ENCODE data around the gene FNBP1.
"Not testable (repeated sequence)": the region's sequence is repeated elsewhere in the genome, so short reads cannot be mapped to it uniquely, and the experiment has no call there.

Gene FNBP1

GRCh38 chr9:130043654-130044623, 950 bp upstream of the FNBP1 start:
- DNase-seq = peak; percentile 29

DNA sequence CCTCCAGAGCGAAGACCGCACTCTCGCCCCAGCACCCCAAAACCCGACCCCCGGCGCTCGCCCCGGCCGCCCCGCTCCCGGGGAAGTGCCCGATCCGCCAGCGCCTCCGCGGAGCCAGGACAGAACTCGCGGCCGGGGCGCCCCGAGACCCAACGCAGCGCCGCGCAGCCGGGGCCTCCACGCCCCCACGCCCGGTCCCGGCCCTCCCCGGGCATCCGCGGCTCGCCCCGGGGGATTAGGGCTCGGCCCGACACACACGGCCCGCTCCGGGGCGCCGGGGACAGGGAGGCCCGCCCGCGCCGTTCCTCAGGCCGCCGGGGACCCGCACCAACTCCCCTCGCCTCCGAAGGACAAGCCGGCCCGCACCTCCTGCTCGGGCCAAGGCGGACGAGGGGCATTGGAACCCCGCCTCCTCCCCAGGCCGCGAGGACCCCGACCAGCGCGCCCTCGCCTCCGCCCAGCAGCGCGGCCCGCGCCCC, 544 bp downstream of the FNBP1 start:
- DNase-seq = peak; percentile 20

DNA sequence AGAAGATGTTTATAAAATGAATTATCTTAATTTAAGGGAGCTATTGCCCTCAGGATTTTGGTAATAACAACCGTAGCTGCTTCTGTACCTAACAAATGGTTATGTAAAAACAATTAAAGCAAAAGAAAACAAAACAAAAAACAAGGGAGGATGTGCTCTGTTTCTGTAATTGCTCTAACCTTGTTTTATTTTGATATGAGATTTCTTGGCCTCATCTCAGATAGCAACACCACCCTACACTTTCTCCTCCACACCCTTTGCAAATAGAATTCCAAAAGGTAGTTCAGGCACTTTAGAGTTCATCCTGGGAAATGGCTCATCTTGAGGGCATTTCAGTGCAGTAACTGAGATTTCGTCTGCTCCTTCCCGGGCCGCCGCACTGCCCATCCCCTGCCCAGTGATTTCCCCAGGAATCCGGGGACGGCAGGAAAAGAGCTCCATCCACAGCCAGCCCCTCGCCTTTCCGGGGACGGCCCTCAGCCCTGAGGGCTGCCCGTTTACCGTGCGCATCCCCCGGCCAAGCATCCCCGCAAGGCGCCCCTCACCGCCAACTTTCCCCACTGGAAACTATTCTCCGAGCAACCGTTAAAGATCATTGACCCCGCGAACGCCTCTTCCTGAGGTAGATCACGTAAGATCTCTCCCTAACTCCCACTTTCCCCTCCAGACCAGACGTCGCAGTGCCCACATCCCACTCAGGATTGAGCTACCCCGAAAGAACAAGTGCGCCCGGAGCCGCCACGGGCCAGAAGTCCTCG, 1.2 kb downstream of the FNBP1 start:
- no peak for DNase-seq

DNA sequence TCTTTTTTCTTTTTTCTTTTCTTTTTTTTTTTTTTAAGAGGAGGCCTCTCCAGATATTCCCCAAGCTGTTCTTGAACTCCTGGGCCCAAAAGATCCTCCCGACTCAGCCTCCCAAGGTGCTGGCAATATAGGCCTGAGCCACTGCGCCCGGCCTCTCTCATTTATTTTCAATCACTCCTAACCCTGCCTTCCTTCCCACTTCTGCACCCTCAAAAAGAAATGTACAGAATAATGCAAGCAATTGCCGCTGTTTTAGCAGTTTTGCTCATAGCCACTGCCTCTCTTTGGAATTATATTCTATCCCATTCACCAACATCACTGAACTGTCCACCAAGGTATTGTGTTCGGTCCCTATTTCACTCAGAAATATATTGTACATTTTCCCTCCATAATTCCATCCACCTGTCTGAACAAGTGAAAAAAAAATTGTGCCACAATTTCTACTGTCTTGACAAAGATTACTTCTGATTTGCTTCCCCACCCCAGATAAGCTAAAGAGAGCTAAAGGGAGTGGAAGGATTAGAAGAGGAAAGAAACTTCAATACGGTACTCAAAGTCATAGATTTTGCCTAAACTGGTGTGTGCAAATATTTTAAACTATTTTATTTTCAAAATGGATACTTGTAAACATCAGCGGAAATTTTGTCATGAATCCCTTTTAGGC, 1.9 kb downstream of the FNBP1 start:
- no peak for DNase-seq

- no peak for DNase-seq
Observed at GRCh38 chr9:130039528-130040147, 3.4 kb downstream of the FNBP1 start.

- no peak for DNase-seq
Observed at GRCh38 chr9:130036099-130036498, 6.9 kb downstream of the FNBP1 start.

- DNase-seq = no peak
Observed at GRCh38 chr9:130034570-130034969, 8.4 kb downstream of the FNBP1 start.

DNA sequence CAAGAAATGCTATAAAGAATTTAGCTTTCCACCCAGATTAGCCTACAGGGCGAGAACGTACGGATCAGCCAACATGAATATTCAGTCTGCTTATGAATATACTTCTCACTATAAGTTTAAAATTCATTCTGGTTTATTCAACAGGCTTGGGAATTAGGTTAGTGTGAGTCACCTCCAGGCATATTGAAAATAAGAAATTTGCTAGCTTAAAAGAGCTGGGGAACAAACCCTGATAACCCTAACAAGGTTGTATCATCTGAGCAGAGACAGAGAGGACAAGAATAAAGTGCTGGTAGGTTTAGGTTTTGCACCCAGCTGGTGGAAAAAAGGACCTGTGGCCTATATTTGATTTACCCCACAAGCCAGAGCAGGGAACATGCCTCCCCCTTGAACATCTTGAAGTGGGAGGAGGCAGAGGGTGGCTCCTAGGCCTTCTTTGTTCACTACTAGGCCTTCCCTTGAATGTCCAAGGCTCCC, 12.3 kb downstream of the FNBP1 start:
- DNase-seq = no peak

DNA sequence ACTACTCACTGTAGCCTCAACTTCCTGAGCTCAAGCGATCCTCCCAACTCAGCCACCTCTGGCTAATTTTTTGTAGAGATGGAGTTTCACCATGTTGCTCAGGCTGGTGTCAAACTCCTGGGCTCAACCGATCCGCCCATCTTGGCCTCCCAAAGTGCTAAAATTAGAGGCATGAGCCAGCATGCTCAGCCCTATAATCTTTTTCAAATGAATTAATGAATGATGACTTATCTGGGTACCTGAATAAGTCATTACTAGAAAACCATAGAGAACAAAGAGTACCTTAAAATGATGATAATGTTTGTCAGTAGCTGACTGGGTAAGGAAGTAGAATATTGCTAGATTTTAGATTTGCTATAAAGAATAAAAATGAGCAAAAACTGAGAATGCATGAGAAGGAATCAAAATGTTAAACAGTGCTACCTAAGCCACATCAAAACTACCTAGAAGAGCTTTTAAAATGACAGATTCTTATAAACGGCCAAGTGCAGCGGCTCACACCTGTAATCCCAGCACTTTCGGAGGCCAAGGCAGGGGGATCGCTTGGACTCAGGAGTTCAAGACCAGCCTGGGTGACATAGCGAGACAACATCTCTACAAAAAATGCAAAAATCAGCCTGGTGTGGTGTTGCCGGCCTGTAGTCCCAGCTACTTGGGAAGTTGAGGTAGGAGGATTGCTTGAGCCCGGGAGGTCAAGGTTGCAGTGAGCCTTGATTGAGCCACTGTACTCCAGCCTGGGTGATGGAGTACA, 13.6 kb downstream of the FNBP1 start:
- DNase-seq = no peak

- DNase-seq = no peak
Observed at GRCh38 chr9:130028493-130029222, 14.3 kb downstream of the FNBP1 start.

GRCh38 chr9:130027533-130028365, 15.2 kb downstream of the FNBP1 start:
- DNase-seq = no peak

GRCh38 chr9:130026583-130027340, 16.2 kb downstream of the FNBP1 start:
- DNase-seq = no peak

DNA sequence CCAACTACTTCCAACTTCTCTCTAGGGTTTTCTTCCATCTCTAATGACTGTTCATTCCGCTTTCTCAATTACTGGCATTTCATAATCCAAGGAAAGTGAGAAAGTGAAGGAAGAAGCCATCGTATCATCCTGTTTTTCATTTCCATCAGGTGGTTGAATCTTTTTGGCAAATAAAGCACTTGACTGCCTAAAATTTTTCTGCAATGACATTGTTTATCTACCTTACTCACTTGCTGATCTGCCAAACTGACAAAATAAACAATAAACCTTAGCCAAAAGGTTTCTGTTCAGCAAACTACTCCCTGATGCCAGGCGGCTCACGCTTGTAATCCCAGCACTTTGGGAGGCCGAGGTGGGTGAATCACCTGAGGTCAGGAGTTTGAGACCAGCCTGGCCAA, 18.4 kb downstream of the FNBP1 start:
- DNase-seq = no peak

GRCh38 chr9:130023994-130024596, 18.9 kb downstream of the FNBP1 start:
- no peak for DNase-seq

DNA sequence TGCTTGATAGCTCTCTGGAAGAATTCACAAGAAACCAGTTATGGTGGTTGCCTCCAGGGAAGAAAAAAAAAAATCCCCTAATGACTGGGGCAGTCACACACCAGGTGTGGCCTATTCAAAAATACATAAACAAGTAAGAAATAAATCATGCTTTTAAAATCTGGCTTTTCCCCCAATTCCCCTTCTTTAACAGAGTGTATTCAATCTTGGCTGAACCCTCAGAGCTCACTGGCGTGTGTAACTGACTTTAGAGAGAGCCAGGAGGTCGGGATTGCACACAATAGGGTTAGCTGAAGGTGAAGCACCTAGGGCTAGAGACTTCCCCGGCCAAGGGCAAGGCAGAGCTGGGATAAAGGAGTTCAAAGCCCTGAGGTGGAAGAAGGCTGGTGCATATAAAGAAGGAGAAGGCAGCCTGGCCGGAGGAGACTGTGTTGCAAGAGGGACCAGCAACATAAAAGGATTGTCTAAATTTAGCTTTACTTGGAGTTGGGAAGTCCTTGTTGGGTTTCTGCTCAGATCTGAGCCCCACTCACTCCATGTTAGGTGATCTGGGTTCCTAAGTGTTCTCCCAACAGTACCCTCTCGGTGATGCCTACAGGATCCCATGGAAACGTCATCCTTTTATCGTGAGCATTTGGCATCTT, 19.7 kb downstream of the FNBP1 start:
- no peak for DNase-seq

DNA sequence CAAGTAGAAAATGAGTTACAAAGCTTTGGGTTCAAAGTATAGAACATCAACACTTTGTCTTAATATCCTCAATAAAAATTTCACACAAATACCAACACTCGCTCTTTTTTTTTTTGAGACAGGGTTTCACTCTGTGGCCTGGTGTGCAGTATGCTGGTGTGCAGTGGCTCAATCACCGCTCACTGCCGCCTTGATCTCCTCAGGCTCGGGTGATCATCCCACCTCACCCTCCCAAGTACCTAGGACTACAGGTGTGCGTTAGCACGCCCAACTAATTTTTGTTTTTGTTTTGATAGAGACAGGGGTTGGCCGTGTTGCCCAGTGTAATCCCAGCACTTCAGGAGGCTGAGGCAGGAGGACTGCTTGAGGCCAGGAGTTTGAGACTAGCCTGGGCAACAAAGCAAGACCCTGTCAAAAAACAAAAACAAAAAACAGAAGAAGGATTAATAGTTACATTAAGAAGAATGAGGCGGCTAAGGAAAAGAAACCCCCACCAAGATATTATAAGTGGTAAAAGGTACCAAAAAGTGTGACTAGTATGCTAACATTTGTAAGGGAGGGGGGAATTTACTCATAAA, 20.3 kb downstream of the FNBP1 start:
- no peak for DNase-seq

- DNase-seq = not testable (repeated sequence)
Observed at GRCh38 chr9:130021842-130022241, 21.1 kb downstream of the FNBP1 start.

DNA sequence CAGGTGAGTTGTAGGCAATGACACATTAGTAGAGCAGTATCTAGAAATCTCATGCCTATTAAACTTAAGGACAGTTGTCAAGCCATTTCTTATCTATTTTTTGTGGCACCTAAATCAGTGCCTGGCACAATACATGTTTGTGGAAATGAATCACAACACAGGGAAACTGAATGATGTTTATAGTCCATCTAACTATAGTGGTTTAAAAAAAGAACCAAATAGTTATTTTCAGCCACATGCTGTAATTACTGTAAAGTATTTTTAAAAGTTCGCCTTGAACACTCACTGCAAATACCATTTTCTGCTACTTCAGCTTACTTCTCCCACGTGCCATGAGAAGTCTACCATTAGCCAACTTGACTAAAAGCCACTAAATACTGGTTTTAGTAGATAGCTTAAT, 21.9 kb downstream of the FNBP1 start:
- DNase-seq = no peak

All from NCI-H146 (cell line).